HK-2 (cell line): ENCODE measurements around the gene TUNAR.

Source experiments
- DNase-seq: peaks from one replicate; pipeline ENCODE4 v3.0.0-alpha.2; 2018; ENCODE audit not compliant: unreplicated experiment

The TUNAR gene

DNA sequence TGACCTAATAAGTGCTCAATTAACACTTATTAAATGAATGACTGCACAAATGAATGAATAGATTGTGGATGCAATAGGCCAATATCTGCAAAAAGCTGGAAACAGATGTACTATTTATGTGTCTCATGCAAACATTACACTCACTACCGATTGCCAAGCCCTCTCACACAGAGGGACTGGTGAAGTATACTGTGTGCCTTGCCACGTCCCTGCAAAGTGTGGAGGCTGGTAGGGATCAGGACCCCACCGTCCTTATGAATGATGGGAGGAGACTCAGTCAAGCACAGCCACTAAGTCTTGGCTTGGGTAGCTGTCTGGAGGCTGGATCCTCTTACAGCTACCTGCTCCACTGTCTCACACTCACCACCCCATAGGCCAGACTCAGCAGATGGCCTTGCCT lies 3.9 kb upstream of the TUNAR start:
- no peak for DNase-seq

DNA sequence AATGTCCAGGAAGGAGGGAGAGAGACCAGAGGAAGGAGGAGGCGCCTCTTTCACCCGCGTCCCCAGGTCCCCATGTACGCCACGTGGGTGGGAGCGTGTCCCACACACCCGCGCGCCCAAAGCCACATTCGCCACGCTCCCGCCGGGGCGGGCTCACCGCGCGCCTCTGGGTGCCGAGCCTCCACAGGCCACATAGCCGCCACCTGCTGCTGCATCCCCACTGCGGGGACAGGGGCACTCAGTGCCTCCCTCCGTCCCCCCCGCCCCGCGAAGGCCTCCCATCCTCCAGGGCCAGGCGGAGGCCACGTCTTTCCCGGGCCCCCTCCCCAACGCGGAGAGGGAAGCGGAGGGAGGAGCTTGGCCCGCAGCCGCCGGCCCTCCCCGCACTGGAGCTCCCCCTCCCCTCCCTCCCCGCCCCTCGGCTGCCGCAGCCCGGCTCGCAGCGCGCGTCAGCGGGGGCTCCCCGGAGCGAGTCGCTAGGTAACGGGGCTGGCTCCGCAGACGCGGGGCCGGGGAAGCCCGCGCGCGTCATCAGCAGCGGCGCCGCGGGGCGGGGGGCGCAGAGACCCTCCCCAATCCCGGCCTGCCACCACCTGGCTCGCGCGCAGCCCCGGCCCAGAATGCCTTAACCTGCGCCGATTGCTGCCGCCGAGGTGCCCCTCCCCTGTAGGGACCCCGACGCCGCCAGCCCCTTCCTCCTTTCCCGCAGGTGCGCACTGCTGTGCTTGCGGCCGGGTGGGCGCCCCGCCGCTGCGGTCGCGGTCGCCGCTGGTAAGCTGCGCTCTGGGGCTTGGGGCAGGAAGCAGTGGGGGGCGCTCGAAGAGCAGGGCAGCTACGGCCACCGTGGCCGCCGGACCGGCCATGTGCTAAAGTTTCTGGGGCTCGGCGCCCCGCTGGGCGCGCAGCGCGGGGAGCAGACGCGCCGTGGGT lies 536 bp upstream of the TUNAR start:
- DNase-seq: no peak

DNA sequence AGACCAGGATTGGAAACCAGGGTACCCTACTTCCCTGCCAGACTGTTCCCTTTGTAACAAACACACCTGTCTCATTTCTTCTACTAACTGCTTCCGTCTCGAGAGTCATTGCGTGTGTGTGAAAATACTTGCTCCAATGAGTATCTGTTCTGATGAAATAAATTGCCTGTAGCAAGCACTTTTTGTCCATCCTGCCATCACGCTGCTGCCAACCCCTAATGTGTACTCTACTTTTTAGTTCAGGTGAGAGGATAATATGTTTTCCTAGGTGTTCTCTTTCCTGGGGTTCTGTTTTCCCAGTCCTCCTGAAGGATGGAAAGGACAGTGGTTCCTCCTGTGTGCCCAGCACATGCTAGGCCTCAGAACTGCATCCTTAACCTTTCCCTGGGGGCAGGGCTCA lies 1.0 kb downstream of the TUNAR start:
- DNase-seq: no peak

DNA sequence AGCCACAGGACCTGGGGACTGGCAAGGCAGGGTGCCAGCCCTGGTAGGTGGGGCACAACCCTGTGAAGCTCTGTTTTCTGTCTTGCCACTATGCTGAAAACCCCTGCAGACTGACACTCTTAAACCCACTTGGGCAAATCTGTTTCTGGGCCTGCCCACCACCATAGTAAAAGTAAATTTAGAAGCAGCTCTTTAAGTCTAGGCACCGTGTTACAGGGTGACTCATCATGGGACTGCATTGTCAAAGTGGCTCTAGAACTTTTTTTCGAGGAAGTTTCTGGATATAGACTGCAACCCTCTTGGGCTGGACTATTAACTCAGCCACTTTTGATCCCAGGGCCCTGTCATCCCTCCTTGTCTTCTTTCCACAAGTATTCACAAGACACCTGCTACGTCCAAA lies 7.7 kb downstream of the TUNAR start:
- no peak for DNase-seq

DNA sequence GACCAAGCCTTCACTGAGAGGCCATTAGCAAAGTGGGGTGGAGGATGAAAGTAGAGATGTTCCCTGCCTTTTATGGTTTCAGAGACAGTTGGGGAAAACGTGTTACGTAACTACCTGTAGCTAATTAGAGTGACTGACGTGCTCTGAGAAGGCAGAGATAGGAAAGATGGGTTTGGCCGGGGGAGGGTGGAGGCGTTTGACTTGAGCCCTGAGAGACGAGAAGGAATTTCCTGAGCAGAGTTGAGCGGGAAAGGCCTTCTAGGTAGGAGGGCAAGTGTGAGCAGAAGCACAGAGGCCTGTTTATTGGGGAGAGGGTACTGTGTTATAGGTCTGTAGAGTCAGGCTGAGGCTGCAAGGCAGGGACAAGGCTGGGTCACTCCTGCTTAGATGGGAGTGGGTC lies 8.6 kb downstream of the TUNAR start:
- no peak for DNase-seq

DNA sequence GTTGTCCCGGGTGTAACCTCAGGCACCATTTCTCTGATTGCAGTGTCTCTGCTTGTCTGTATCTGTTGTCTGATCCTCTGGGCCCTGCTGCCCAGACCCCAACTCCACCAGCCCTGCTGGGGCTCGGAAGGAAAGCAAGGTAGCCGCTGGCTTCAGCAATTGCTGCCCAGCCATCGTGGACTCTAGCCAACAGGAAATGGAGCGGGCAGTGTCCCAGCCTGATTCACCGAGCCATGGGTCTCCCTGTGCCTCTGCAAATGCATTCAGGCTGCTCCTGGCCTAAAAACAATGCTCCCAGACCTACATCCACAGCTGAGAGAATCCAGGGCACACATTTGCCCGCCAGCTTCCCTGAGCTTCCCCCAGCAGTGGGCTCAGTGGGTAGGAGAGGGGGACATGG lies 9.2 kb downstream of the TUNAR start:
- no peak for DNase-seq

DNA sequence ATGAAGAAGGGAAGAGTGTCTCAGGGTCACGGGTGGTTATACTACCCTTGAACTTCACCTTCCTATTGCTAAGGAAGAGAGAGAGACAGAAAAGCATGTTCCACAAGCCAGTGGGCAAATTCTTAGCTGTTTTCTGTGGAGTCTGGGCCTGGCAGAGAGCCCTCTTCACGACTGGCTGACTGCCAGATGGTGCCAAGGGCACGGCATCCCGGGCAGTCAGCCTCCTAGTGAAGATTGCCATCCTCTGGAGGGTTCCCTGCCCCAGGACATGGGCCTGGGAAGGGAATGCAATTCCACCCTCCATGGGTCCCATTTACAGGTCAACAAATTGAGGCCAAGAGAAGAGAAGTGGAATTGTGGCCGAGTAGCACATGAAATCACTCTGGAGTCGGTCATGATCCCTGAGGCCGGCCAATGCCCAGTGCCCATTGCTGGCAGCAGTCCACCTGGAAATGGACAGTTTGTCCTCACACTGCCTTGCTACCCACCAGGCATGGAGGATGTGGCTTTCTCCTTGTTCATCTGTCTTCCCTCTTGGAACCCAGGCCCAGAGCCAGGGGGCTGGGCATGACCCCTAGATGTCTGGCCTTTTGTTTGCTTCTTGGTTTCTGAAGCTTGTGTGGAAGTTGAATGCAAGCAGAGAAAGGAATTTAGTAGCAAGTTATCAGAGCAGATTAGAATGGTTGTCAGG lies 9.9 kb downstream of the TUNAR start:
- no peak for DNase-seq

DNA sequence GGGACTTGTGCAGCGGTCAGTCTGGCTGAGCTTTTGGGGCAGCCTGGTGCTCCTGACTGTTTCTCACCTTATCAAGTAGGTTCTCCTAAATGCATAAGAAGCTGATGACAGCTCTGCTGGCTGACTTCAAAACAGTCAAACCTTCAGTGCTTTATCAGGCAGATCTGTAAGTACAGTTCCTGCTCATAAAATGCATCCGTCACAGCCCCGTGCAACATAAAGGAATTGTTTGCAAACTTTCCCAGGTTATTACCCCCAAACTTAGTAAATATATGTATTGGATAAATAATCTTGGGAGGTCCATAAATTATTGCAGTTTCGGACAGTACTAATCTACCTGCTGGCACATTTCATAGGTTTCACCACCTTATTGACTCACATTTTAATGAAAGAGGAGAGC lies 10.7 kb downstream of the TUNAR start:
- DNase-seq: no peak

DNA sequence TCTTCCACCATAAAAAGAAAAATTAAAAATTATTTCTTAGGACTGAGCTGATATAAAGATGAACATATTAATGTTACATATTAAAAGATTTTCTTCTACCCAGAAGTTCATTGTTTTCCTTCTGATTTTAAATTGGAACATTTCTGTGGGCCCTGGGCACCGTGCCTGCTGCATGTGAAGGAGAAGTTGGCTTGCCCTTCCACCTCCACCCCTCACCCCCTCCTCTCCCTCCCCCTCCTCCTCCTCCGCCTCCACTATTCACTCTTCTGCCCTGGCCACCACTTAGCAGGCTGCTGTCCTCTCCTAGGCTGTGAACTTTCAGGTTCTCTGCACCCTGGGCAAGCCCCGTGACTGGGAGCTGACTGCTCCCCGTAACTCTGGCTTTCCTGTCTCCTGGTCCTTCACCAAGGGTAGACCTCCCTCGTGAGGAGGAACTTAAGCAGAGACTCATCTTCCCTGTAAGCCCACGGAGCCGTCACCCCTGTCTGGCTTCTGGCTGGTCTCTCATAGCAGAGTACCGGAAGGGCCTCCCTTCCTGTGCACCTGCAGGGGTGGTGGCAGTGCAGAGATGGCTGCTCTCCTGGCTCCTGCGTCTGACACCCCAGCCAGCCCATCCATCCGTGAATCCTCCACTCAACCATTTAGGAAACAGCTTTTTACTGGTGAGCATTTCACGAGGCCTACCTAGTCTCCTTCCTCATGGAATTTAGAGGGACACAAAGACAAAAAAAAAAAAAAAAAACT lies 12.8 kb downstream of the TUNAR start:
- DNase-seq: no peak

DNA sequence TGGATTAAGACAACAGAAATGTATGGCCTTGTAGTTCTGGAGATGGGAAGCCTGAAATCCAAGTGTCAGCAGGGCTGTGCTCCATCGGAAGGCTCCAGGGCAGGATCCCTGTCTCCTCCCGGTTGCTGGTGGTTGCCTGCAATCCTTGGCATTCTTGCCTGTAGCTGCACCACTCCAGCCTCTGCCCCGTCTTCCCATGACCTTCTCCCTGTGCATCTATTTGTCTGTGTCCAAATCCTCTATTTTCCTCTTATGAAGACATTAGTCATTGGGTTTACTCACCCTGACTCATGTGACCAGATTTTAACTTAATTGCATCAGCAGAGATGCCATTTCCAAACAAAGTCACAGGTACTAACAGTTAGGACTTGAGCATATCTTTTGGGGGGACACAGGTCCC lies 15.1 kb downstream of the TUNAR start:
- no peak for DNase-seq

DNA sequence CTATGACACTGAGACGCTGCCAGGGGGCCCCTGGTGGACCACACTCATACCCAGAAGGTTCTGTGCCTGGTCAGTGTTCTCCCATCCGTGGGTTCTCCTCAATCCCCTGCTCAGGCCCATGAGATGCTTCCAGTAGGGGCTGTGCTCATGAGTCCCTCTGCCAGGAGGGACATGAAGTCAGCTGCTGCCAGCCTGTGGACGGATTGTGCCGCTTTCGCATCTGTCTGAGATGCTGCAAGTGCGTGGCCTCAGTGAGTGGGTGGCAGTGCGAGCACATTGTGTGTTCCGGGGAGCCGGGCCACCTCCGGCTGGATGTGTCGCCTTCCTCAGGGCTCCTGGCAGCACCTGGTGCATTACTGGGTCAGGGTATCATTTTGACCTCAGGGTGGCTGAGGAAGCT lies 15.5 kb downstream of the TUNAR start:
- no peak for DNase-seq

DNA sequence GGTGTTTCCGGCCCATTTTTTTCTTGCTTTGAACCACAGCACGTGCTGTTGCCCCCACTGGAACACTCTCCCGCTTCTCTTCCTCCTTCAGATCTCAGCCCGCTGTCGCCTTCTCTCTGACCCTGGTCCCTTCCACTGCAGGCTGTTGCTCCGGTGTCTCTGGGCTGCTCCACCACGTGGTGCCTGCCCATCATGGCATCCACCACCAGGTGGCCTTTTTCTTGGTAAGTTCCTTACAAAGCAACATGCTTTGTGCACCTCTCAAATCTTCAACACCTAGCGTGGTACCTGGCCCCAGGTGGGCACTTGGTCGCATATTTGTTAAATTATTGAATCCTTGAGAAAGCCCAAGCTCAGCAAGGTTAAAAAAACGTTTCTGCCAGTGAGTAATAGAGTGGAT lies 19.1 kb downstream of the TUNAR start:
- no peak for DNase-seq

DNA sequence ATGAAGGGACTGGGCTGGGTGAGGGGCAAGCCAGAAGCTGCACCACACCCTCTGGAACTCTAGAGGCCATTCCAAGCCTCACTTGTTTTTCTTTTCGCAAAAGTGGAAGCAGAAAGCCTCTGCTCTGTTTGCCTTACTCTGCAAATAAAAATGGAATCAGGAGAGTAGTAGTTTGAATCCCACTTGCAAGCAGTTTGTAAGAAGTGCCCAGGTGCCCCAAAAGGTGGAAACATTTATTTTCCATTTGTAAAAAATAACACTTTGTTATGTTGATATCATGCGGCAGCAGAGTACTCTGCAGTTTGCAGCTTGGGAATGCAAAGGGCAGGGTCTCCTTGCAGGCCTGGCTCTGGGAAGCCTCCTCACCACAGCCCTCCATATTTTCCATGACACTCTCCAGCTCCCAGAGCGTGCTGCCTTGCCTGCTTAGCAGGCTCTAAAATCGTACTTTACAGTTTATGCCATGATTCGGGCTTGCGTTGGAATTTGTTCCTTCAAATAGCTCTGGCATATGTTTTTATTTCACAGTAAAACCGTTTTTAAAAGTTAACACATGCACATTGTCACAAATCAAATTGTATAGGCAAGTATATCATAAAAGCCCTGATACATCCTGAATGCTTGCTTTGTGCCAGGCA lies 20.0 kb downstream of the TUNAR start:
- no peak for DNase-seq

DNA sequence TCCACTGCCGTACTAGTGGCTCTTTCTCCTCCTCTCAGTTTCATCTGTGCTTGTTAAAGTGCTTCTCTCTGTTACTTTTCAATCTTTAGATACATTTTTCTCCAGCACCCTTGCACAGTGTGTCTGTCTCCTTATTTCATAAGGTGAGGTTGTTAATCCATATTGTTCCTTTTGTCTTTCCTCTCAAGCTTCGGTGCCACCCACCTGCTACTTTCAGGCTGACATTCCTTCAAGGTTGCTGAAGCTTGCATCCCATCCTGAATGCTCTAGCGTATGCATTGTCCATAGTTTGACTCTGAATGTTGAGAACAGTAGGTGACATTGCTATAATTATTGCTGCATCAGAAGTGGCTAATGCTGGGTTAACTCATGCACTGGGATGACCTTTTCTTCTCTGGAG lies 20.6 kb downstream of the TUNAR start:
- no peak for DNase-seq

DNA sequence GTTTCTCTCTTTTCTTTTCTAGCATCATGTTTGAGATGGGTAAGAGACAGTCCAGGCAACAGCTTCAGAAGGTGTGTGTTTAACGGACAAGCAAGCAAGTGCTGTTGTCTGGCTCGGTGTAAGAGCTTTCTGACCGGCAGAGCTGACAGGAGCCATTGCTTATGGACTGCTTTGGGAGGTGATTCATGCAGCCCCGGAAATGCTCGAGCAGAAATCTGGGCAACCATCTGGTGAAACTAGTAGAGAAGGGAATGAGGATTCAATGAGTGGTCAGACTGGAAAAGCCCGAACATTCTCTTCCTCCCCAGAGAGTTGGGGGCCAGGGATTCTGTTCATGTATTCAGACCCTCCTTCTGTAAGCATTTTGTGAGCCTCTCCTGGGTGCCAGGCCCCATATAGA lies 24.4 kb downstream of the TUNAR start:
- no peak for DNase-seq

DNA sequence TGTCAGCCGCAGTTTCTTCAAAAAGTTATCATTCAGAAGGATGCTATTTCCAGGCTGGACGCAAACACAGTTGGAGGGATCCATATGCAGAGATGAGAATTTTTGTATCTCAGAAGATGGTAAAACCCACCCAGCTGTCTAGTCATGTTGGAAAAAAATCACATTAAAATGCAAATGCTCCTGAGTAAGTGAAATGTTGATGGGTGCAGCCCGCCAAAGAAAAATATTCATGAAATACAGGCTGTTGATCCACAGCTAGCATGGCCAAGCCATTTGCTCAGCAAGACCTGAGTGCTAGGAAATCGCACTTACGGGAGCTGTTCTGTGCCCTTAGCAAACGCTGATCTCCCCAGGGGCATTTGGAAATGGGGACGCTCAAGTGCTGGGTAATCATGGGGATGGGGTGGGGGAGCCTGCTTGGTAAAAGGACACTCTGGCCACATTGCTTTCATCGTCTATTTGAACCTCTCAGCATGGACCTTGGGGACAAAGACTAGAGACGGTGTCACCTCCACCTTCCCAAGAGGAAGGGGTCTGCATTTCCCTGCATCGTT lies 25.7 kb downstream of the TUNAR start:
- DNase-seq: no peak

DNA sequence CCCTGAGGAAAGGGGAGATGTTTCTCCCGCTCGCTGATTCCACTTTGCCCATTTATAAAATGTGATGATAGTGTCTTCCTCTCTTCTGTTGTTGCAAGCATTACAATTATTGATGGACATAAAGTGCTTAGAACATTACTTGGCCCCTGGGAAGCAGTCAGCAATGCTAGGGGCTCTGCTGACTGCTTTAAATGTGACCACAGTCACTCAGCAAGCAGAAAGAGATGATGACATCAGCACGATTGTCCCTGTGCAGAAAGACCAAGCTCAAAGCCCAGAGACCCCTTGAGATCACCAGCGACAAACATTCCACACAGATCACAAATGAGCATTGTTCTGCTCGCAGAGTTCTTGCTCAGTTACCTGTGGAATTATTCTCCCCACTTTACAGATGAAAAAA lies 26.5 kb downstream of the TUNAR start:
- no peak for DNase-seq

DNA sequence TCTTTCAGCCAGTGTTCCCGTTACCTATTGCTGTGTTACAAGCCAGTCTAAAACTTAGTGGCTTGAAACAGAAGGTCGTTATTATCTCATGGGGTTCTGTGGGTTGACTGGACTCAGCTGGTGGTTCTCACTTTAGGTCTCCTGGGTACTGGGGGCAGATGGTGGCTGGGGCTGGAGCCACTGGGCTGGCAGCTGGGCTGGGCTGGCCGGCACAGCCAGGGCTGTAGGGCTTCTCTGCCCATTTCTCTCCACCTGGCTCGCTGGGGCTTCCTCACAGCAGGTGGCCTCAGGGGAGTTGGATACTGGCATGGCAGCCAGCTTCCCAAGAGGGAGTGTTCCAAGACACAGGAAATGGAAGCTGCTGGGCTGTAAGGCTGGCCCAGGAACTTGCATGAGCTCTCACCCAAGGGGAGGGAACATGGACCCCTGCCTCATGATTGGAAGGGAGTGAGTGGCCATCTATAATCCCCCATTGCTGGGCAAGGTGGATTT lies 27.0 kb downstream of the TUNAR start:
- DNase-seq: no peak

DNA sequence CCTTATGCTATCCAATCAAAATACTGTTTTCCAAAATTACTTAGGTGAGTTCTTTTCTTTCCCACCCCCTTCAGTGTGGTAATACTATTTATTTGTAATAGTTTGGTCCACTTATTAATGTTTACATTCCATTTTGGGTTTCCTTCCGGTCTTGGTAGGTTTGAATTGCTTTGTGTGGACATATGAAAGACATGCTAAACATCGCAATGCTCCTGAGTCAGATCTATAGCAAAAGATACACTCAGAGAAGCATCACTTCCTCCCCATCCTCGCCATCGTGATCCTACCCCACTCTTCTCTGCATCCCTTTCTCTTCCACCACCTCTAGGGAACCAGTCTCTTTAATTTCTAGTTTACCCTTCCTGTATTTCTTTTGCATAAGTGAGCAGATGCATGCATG lies 30.0 kb downstream of the TUNAR start:
- no peak for DNase-seq

DNA sequence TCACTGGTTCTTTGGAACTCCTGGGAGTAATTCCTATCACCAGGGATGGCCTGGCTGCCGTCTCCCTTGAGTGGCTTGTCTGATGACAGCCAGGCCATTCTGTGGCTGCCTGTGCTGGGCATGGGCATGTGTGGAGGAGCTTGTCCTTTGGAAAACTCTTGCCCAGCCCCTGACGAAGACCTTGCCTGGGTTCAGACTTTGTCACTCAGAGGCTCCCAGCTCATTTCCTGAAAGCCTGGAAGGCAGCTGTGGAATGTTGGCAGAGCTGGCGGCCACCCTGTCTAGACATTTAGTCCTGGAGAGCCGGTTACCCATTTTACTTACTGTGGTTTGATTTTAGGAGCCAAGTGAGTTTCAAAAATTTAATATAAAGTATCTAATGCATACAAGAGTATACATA lies 34.0 kb downstream of the TUNAR start:
- no peak for DNase-seq

DNA sequence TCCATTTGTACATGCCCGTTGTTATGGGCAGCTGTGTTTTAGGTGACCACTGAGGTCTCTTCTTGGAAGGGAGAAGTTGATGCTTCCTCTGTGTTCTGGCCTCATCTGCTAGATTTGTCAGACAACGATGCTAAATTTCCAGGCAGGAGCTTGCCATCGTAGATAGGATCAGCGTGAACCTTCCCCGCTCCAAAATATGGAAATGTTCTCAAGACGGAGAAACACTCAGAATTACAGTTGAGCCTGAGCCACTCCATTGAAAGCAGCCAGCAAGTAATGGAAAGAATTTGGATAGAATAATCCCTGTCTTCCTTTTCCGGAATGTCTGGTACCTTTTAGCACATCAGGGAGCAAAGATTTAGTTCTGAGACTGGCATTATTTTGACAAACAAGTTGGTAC lies 34.8 kb downstream of the TUNAR start:
- DNase-seq: no peak

DNA sequence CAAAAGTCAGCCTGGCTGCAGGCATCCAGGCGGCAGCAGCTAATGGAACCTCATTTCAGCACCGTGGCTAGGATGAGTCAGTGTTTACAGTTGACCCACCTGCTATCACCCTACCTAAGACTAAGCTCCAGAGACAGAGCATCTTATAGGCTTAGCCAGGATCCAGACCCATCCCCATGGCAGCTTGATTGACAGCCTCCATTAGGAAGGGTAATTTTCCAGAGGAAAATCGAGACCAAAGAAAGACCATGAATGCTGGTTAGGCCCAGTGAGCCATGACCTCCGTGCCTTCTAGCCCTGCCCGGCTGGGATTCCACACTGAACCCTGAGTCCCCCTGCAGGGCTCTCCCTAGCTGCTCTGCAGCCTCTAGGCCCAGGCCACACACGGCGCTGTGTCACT lies 38.7 kb downstream of the TUNAR start:
- DNase-seq: no peak
